Astrocyte (in vitro differentiated cells and primary cell): ENCODE measurements around the gene OR2T12.

ENCODE experiments used
- CTCF ChIP-seq: IDR thresholded peaks from 2 replicates; pipeline ENCODE4 v1.5.1; 2011; ENCODE audit warnings: low read depth, mild to moderate bottlenecking, inconsistent platforms, low read length, moderate library complexity; ENCODE audit not compliant: insufficient read depth
- EZH2 ChIP-seq: IDR thresholded peaks from 2 replicates; pipeline ENCODE4 v1.6.1; 2012; ENCODE audit warnings: mild to moderate bottlenecking, low read length, inconsistent platforms; ENCODE audit not compliant: insufficient read depth

GRCh38 chr1:248303324-248303723, at the start of gene OR2T12:
- no peak for TF ChIP-seq CTCF
- no peak for TF ChIP-seq EZH2
